Fibroblast of lung (primary cell): Measurements from ENCODE around the gene RCBTB1.

ENCODE experiments used
- CTCF ChIP-seq, 2 donors: IDR thresholded peaks in 1 of 2; conservative IDR thresholded peaks in 1 of 2; 1 replicate in 1 of 2; 2 replicates in 1 of 2; pipeline ENCODE4 v1.5.1; 2011 to 2012; ENCODE audit warnings: low read length in 2 of 2, control low read depth in 1 of 2, inconsistent platforms in 1 of 2, low read depth in 1 of 2, mild to moderate bottlenecking in 1 of 2
- EZH2 ChIP-seq: IDR thresholded peaks from 2 replicates; pipeline ENCODE4 v1.5.1; 2012; ENCODE audit warnings: low read length, control low read depth, mild to moderate bottlenecking; ENCODE audit errors: missing control alignments

GRCh38 chr13:49615836-49616675 lies 30.7 kb upstream of the RCBTB1 start:
- TF ChIP-seq CTCF (conservative IDR thresholded peaks at IDR 0.05 in 1 of 2, IDR thresholded peaks at IDR 0.05 in 1 of 2; ENCODE audit: low read depth in 1 of 2, low read length in 2 of 2) (no peak), EZH2 (no peak)
